Endothelial cell (in vitro differentiated cells): Measurements from ENCODE around the gene PTPRN2. TPM values are rescaled to one million over a fixed set of nuclear protein-coding genes. Genes with fewer than 3 reads are reported as not detected.
A peak's percentile ranks its signal among the peaks of the same experiment; 100 is the strongest.

Source experiments
- DNase-seq: peaks from one replicate; pipeline ENCODE4 v3.0.0; 2021; ENCODE audit warnings: low spot score
- H3K27ac Mint-ChIP-seq: one replicate; pipeline ENCODE4 v1.8.0; 2021; ENCODE audit warnings: mixed read lengths, inconsistent platforms; ENCODE audit not compliant: unreplicated experiment
- H3K27me3 Mint-ChIP-seq: one replicate; pipeline ENCODE4 v1.8.0; 2021; ENCODE audit warnings: mild to moderate bottlenecking, moderate library complexity, mixed read lengths, inconsistent platforms; ENCODE audit not compliant: unreplicated experiment
- H3K36me3 Mint-ChIP-seq: one replicate; pipeline ENCODE4 v1.8.0; 2021; ENCODE audit warnings: mild to moderate bottlenecking, low read depth, mixed read lengths, inconsistent platforms; ENCODE audit not compliant: unreplicated experiment
- H3K4me1 Mint-ChIP-seq: one replicate; pipeline ENCODE4 v1.8.0; 2021; ENCODE audit warnings: mild to moderate bottlenecking, mixed read lengths, inconsistent platforms; ENCODE audit not compliant: unreplicated experiment
- H3K4me3 Mint-ChIP-seq: one replicate; pipeline ENCODE4 v1.8.0; 2021; ENCODE audit warnings: mild to moderate bottlenecking, mixed read lengths, inconsistent platforms; ENCODE audit not compliant: unreplicated experiment
- H3K9me3 Mint-ChIP-seq: one replicate; pipeline ENCODE4 v1.8.0; 2021; ENCODE audit warnings: mixed read lengths, inconsistent platforms; ENCODE audit not compliant: unreplicated experiment
- CTCF ChIP-seq: fragments of 200-600 bp; sonication (generic); IDR thresholded peaks from one replicate; pipeline ENCODE4 v1.5.0; 2021; ENCODE audit warnings: antibody characterized with exemption; ENCODE audit not compliant: unreplicated experiment
- total RNA-seq: library from RNA; stranded (reverse); fragmentation: NEBNext Ultra II Directional; extraction: Animal tissue kit (Norgen Biotek cat#: 25700); gene quantifications from one replicate; pipeline ENCODE4 v1.2.1, GENCODE V29; 2021; ENCODE audit not compliant: unreplicated experiment

The PTPRN2 gene
- total RNA-seq, 1 donor from 2014 or later, result 0.18 TPM

- no peak for TF ChIP-seq CTCF
- H3K4me1 Mint-ChIP-seq, result no peaks in the 10 kb centered on the region
- H3K27me3 Mint-ChIP-seq, result peaks cover 17% of the 10 kb centered on the region
- peaks cover 38% of the 10 kb centered on the region for H3K9me3 Mint-ChIP-seq
- H3K4me3 Mint-ChIP-seq, result peak overlapping the region; percentile 16
- H3K36me3 Mint-ChIP-seq, result peaks cover 22% of the 10 kb centered on the region
- no peak overlapping the region for H3K27ac Mint-ChIP-seq
- no peak for DNase-seq
These were observed 138.4 kb downstream of the PTPRN2 start for GRCh38 chr7:158449266-158449665.

- TF ChIP-seq CTCF, result no peak
- H3K4me1 Mint-ChIP-seq, result no peaks in the 10 kb centered on the region
- peaks cover 15% of the 10 kb centered on the region for H3K27me3 Mint-ChIP-seq
- no peak overlapping the region for H3K27ac Mint-ChIP-seq
- DNase-seq, result no peak
- no peak overlapping the region for H3K4me3 Mint-ChIP-seq
- peaks cover 40% of the 10 kb centered on the region for H3K9me3 Mint-ChIP-seq
- H3K36me3 Mint-ChIP-seq, result peaks cover 23% of the 10 kb centered on the region
These were observed 139.1 kb downstream of the PTPRN2 start for GRCh38 chr7:158448430-158449100.

- H3K36me3 Mint-ChIP-seq, result peaks cover 23% of the 10 kb centered on the region
- no peak for TF ChIP-seq CTCF
- H3K4me1 Mint-ChIP-seq, result no peaks in the 10 kb centered on the region
- H3K4me3 Mint-ChIP-seq, result no peak overlapping the region
- DNase-seq, result no peak
- H3K9me3 Mint-ChIP-seq, result peaks cover 42% of the 10 kb centered on the region
- H3K27me3 Mint-ChIP-seq, result peaks cover 13% of the 10 kb centered on the region
- H3K27ac Mint-ChIP-seq, result no peak overlapping the region
These were observed 140.0 kb downstream of the PTPRN2 start for GRCh38 chr7:158447506-158448171.

GRCh38 chr7:158447151-158447505 lies 140.5 kb downstream of the PTPRN2 start:
- Mint-ChIP-seq H3K9me3 (peaks cover 42% of the 10 kb centered on the region), H3K27ac (no peak overlapping the region), H3K4me1 (no peaks in the 10 kb centered on the region), H3K36me3 (peaks cover 23% of the 10 kb centered on the region), H3K27me3 (peaks cover 17% of the 10 kb centered on the region), H3K4me3 (no peak overlapping the region)
- DNase-seq, result no peak
- no peak for TF ChIP-seq CTCF

- Mint-ChIP-seq H3K36me3 (peaks cover 27% of the 10 kb centered on the region), H3K4me3 (no peak overlapping the region), H3K27ac (no peak overlapping the region), H3K27me3 (peaks cover 20% of the 10 kb centered on the region), H3K9me3 (peaks cover 42% of the 10 kb centered on the region), H3K4me1 (no peaks in the 10 kb centered on the region)
- DNase-seq, result no peak
- TF ChIP-seq CTCF, result no peak
These were observed 140.9 kb downstream of the PTPRN2 start for GRCh38 chr7:158446706-158447105.
